DND-41 (cell line): ENCODE measurements around the gene MED12L.

Experiments
- ATAC-seq: fragments of 200-7000 bp; cut with Tn5 transposase; 3 replicates; pipeline ENCODE4 v1.9.1; 2021; ENCODE audit warnings: low read depth; ENCODE audit not compliant: insufficient read depth
- DNase-seq: peaks from one replicate; pipeline ENCODE4 v3.0.0-alpha.2; 2020
- H2AFZ ChIP-seq: 2 replicates; pipeline ENCODE4 v1.6.0; 2012; ENCODE audit warnings: low read depth, low read length
- H3K27ac ChIP-seq: 2 replicates; pipeline ENCODE4 v1.5.1; 2012; ENCODE audit warnings: low read length, inconsistent platforms
- H3K27me3 ChIP-seq: fragments of 200-600 bp; sonication (generic); 2 replicates; pipeline ENCODE4 v1.6.0; 2012; ENCODE audit warnings: low read length, mild to moderate bottlenecking, inconsistent platforms; ENCODE audit not compliant: insufficient read depth, poor library complexity
- H3K36me3 ChIP-seq: 2 replicates; pipeline ENCODE4 v1.5.1; 2012; ENCODE audit warnings: low read length, inconsistent platforms; ENCODE audit not compliant: insufficient read depth
- H3K4me1 ChIP-seq: 2 replicates; pipeline ENCODE4 v1.5.1; 2012; ENCODE audit warnings: mild to moderate bottlenecking, low read length; ENCODE audit not compliant: insufficient read depth
- H3K4me2 ChIP-seq: 2 replicates; pipeline ENCODE4 v1.6.0; 2012; ENCODE audit warnings: mild to moderate bottlenecking, moderate library complexity, low read length, inconsistent platforms; ENCODE audit not compliant: insufficient read depth
- H3K4me3 ChIP-seq, 2 experiments: fragments of 200-600 bp in 1 of 2; shearing (Covaris generic) in 1 of 2; 2 replicates each; pipeline ENCODE4 v1.5.1; 2012 to 2016; ENCODE audit warnings: inconsistent platforms in 2 of 2, low read length in 2 of 2, mild to moderate bottlenecking in 2 of 2, low read depth in 1 of 2, moderate library complexity in 1 of 2
- H3K79me2 ChIP-seq: 2 replicates; pipeline ENCODE4 v1.6.0; 2012; ENCODE audit warnings: low read length, inconsistent platforms; ENCODE audit not compliant: insufficient read depth
- H3K9ac ChIP-seq: 2 replicates; pipeline ENCODE4 v1.6.0; 2012; ENCODE audit warnings: low read depth, mild to moderate bottlenecking, inconsistent platforms, low read length, moderate library complexity
- H3K9me3 ChIP-seq: 2 replicates; pipeline ENCODE4 v1.5.1; 2012; ENCODE audit warnings: low read length, moderate library complexity, mild to moderate bottlenecking, inconsistent platforms; ENCODE audit not compliant: insufficient read depth, severe bottlenecking
- H4K20me1 ChIP-seq: 2 replicates; pipeline ENCODE4 v1.6.0; 2012; ENCODE audit warnings: low read length; ENCODE audit not compliant: insufficient read depth
- EZH2 ChIP-seq: IDR thresholded peaks from 3 replicates; pipeline ENCODE4 v1.6.1; 2012; ENCODE audit warnings: borderline replicate concordance, low read depth, mild to moderate bottlenecking, moderate library complexity, low read length, inconsistent platforms; ENCODE audit not compliant: severe bottlenecking
- TF ChIP-seq, protein P1 (sequence below): IDR thresholded peaks from 2 replicates; pipeline ENCODE4 v1.5.1; 2012; ENCODE audit warnings: borderline replicate concordance, low read length, moderate library complexity, mild to moderate bottlenecking; ENCODE audit not compliant: poor library complexity, severe bottlenecking; ENCODE audit errors: extremely low read depth

Gene MED12L

DNA sequence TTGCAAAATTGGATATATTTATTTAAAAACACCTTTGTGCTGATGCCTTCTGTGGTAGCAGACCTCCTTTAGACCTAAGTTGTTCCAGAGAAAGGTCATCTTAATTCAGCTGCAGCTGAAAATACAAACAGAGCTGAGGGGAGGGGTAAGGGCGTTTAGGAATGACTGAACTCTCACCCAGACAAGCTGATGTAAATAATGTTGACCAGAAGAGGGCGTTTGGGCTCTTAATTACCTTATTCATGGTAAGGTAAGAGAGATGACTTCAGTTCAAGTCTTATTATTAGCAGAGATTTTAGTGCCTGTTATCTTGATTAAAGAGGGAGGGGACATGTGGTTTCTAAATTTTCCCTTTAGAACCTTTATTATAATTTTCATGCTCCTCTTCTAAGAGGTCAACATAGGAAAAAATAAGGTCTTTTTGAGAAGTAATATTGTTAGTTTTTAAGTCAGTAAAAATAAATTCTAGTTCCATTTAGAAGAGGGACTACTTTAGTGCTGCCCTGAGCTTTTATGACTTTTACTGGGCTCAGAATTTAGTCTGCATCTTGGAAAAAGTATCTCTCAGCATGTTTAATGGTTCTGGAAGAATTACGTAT is 71.3 kb downstream of the MED12L start:
- DNase-seq, result peak; percentile 49
- no peaks in the 10 kb centered on the region for H3K27me3 ChIP-seq
- TF ChIP-seq, protein P1, sequence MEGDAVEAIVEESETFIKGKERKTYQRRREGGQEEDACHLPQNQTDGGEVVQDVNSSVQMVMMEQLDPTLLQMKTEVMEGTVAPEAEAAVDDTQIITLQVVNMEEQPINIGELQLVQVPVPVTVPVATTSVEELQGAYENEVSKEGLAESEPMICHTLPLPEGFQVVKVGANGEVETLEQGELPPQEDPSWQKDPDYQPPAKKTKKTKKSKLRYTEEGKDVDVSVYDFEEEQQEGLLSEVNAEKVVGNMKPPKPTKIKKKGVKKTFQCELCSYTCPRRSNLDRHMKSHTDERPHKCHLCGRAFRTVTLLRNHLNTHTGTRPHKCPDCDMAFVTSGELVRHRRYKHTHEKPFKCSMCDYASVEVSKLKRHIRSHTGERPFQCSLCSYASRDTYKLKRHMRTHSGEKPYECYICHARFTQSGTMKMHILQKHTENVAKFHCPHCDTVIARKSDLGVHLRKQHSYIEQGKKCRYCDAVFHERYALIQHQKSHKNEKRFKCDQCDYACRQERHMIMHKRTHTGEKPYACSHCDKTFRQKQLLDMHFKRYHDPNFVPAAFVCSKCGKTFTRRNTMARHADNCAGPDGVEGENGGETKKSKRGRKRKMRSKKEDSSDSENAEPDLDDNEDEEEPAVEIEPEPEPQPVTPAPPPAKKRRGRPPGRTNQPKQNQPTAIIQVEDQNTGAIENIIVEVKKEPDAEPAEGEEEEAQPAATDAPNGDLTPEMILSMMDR, result peak; percentile 77
- no peak for TF ChIP-seq EZH2

DNA sequence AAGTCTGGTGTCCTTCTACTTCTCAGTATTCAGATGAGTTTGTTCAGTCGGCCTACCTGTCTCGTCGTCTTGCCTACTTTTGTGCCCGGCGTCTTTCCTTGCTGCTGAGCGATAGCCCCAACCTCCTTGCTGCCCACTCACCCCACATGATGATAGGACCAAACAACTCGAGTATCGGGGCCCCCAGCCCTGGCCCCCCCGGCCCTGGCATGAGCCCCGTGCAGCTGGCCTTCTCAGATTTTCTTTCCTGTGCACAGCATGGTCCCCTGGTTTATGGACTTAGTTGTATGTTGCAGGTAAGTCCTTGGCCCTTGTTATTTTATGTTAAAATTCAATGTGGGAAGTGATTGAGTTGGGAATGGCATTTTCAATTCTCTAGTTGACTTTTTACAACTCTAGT is 74.3 kb downstream of the MED12L start:
- H3K27ac ChIP-seq, result no peak overlapping the region
- no peaks in the 10 kb centered on the region for H3K9me3 ChIP-seq
- DNase-seq, result no peak
- ATAC-seq, result no peak
- H3K4me1 ChIP-seq, result no peaks in the 10 kb centered on the region
- no peaks in the 10 kb centered on the region for H3K79me2 ChIP-seq
- H3K36me3 ChIP-seq, result peaks cover 11% of the 10 kb centered on the region; the same call in 1 of the 2 replicates
- no peak overlapping the region for H2AFZ ChIP-seq
- no peaks in the 10 kb centered on the region for H4K20me1 ChIP-seq
- H3K4me3 ChIP-seq, result no peak overlapping the region
- no peaks in the 10 kb centered on the region for H3K27me3 ChIP-seq
- H3K4me2 ChIP-seq, result no peak overlapping the region
- TF ChIP-seq, protein P1, result no peak
- TF ChIP-seq EZH2, result no peak
- H3K9ac ChIP-seq, result no peak overlapping the region

More for the DNA sequence above, 71.3 kb downstream of the MED12L start:
- no peaks in the 10 kb centered on the region for H3K4me1 ChIP-seq
- peak; percentile 95 for ATAC-seq
- H3K9me3 ChIP-seq, result no peaks in the 10 kb centered on the region
- no peaks in the 10 kb centered on the region for H3K79me2 ChIP-seq
- H3K27ac ChIP-seq, result no peak overlapping the region
- H3K4me2 ChIP-seq, result no peak overlapping the region
- no peak overlapping the region for H3K4me3 ChIP-seq
- no peak overlapping the region for H2AFZ ChIP-seq
- no peak overlapping the region for H3K9ac ChIP-seq
- peaks cover 5% of the 10 kb centered on the region; the same call in 1 of the 2 replicates for H3K36me3 ChIP-seq
- no peaks in the 10 kb centered on the region for H4K20me1 ChIP-seq

DNA sequence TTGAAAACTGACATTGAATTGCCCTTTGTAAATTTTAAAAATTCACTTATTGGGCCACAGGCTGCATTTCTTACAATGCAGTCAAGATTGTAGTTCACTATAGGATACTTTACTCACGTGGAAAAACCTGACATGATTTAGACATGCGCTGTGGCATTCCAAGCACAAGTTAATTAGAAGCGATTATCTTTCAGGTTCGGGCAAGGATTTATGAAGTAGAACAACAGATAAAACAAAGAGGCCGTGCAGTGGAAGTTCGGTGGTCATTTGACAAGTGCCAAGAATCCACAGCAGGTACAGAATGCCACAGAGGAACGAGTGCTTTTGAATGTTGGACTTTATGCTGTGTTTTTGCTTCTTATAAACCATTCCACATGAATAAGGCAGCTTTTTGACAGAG is 79.8 kb downstream of the MED12L start:
- no peak overlapping the region for H3K4me3 ChIP-seq
- peaks cover 7% of the 10 kb centered on the region for H3K4me1 ChIP-seq
- no peak for DNase-seq
- TF ChIP-seq, protein P1, result no peak
- TF ChIP-seq EZH2, result no peak
- no peaks in the 10 kb centered on the region for H3K9me3 ChIP-seq
- H4K20me1 ChIP-seq, result no peaks in the 10 kb centered on the region
- H3K79me2 ChIP-seq, result no peaks in the 10 kb centered on the region
- H3K27ac ChIP-seq, result no peak overlapping the region
- H3K9ac ChIP-seq, result no peak overlapping the region
- no peak overlapping the region for H2AFZ ChIP-seq
- H3K27me3 ChIP-seq, result no peaks in the 10 kb centered on the region
- peaks cover 6% of the 10 kb centered on the region; the same call in 1 of the 2 replicates for H3K36me3 ChIP-seq
- no peak for ATAC-seq
- no peak overlapping the region for H3K4me2 ChIP-seq
